Bronchial epithelial cell (primary cell): ENCODE results near the gene MCUB. TPM values are rescaled to one million over a fixed set of nuclear protein-coding genes. Genes with fewer than 3 reads are reported as not detected.

ENCODE experiments used
- DNase-seq: peaks from one replicate; pipeline ENCODE4 v3.0.0-alpha.2; 2010; ENCODE audit warnings: low read depth
- FAIRE-seq: peaks from 2 replicates; lab custom pipeline; 2011; peaks lifted over from hg19 to GRCh38; lab: Jason Lieb, UNC
- H3K27me3 ChIP-seq: 2 replicates; pipeline ENCODE4 v1.5.1; 2011; ENCODE audit warnings: low read length; ENCODE audit not compliant: control insufficient read depth, insufficient read depth
- H3K36me3 ChIP-seq: 2 replicates; pipeline ENCODE4 v1.5.1; 2011; ENCODE audit warnings: low read length; ENCODE audit not compliant: control insufficient read depth, insufficient read depth
- H3K4me3 ChIP-seq: 2 replicates; pipeline ENCODE4 v1.5.1; 2011; ENCODE audit warnings: mild to moderate bottlenecking, low read depth, low read length, control low read depth
- CTCF ChIP-seq: IDR thresholded peaks from 2 replicates; pipeline ENCODE4 v1.5.1; 2011; ENCODE audit warnings: mild to moderate bottlenecking, moderate library complexity, low read length, control low read depth, inconsistent platforms; ENCODE audit not compliant: insufficient read depth, severe bottlenecking
- total RNA-seq: library from RNA; depleted of rRNA; stranded (reverse); fragments of >200 nt; gene quantifications from 2 replicates; pipeline ENCODE4 v1.2.1, GENCODE V29; 2014

Gene MCUB
- total RNA-seq, 1 donor from 2014 or later: 4.7 TPM

- no peak for TF ChIP-seq CTCF
- no peak for FAIRE-seq
These were observed 442 bp upstream of the MCUB start for GRCh38 chr4:109559625-109559982.

GRCh38 chr4:109560687-109561461 is 828 bp downstream of the MCUB start:
- H3K27me3 ChIP-seq: no peaks in the 10 kb centered on the region
- H3K36me3 ChIP-seq: no peaks in the 10 kb centered on the region
- no peak for TF ChIP-seq CTCF
- FAIRE-seq (peak; percentile 55), DNase-seq (peak; percentile 72)
- peak overlapping the region; percentile 66 for H3K4me3 ChIP-seq

More at GRCh38 chr4:109559625-109559982, 442 bp upstream of the MCUB start:
- H3K27me3 ChIP-seq: no peaks in the 10 kb centered on the region
- H3K36me3 ChIP-seq: no peaks in the 10 kb centered on the region
- DNase-seq: no peak
- H3K4me3 ChIP-seq: peak overlapping the region; percentile 66

- no peak for DNase-seq
- no peak for TF ChIP-seq CTCF
- FAIRE-seq: no peak
- Histone ChIP-seq H3K36me3 (no peaks in the 10 kb centered on the region), H3K27me3 (no peaks in the 10 kb centered on the region), H3K4me3 (no peak overlapping the region)
These were observed 2.6 kb downstream of the MCUB start for GRCh38 chr4:109562457-109563239.

DNA sequence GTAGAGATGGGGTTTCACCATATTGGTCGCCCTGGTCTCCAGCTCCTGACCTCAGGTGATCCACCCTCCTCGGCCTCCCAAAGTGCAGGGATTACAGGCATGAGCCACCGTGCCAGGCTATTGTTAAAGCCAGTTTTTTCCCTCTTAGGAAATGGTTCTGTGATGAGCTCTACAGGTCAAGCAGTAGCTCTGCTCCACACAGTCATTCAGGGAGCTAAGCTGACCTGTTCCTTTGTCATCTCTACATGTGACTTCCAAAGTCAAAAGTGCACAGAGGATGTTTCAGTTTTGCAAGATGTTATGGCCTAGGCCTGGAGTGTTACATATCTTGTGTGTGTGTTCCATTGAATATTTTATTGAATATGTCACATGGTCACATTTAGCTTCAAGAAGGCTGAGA is 11.4 kb downstream of the MCUB start:
- no peaks in the 10 kb centered on the region for H3K36me3 ChIP-seq
- no peak for FAIRE-seq
- no peak for TF ChIP-seq CTCF
- H3K27me3 ChIP-seq: no peaks in the 10 kb centered on the region
- DNase-seq: no peak
- no peak overlapping the region for H3K4me3 ChIP-seq

DNA sequence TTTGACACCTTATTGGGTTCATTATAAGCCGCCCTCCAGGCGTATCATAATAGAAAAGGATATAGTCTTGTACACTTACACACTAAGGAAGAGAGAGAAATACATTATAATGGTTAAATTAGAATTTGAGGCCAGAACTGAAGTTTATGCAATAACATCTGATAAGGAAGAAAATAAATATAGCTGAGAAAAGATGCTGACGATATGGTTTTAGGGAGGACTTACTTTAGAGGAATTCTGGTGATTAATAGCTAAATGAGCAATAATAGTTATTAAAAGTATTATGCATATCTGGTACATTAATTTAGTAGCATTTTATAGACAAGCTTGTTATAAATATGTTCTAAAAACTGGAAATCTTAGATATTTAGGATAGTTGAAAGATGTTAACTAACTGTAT is 12.1 kb downstream of the MCUB start:
- no peak for TF ChIP-seq CTCF
- no peak overlapping the region for H3K4me3 ChIP-seq
- no peak for DNase-seq
- H3K36me3 ChIP-seq: no peaks in the 10 kb centered on the region
- H3K27me3 ChIP-seq: no peaks in the 10 kb centered on the region
- FAIRE-seq: no peak
